Measurements from ENCODE around the gene DBF4. TPM values are rescaled to one million over a fixed set of nuclear protein-coding genes. Genes with fewer than 3 reads are reported as not detected.

The DBF4 gene
- total RNA-seq, 2 donors from 2014 or later: 46.5 to 63.2 TPM

GRCh38 chr7:87852306-87852705, 24.0 kb upstream of the DBF4 start:
- peaks cover 35% of the 10 kb centered on the region for H3K36me3 ChIP-seq (ENCODE audit: control insufficient read depth, insufficient read depth, low read length)
- no peaks in the 10 kb centered on the region for H3K27me3 ChIP-seq (ENCODE audit: control insufficient read depth, insufficient read depth, low read length, poor library complexity, severe bottlenecking)
- H3K9me3 ChIP-seq (ENCODE audit: control insufficient read depth, low read length): no peaks in the 10 kb centered on the region
- TF ChIP-seq CTCF (conservative IDR thresholded peaks at IDR 0.05): no peak
- H3K27ac Mint-ChIP-seq: peak overlapping the region; percentile 55
- no peaks in the 10 kb centered on the region for H3K4me1 ChIP-seq (ENCODE audit: control insufficient read depth, insufficient read depth, low read length)
- no peak overlapping the region for H3K27ac ChIP-seq (ENCODE audit: low read depth, low read length)
- H3K36me3 Mint-ChIP-seq (ENCODE audit: low read depth): peaks cover 40% of the 10 kb centered on the region
- no peaks in the 10 kb centered on the region for H3K27me3 Mint-ChIP-seq (ENCODE audit: insufficient read depth)
- 88 to 96% methylated on average over 6 of the region's 6 CpGs for WGBS, 2 experiments (ENCODE audit: insufficient coverage in 1 of 2, insufficient read length in 1 of 2)
- no peak for DNase-seq
- H3K9ac ChIP-seq (ENCODE audit: extremely low read depth, low read length, poor library complexity, severe bottlenecking): no peak overlapping the region
- no peak overlapping the region for H3K4me3 Mint-ChIP-seq
- no peaks in the 10 kb centered on the region for H3K4me1 Mint-ChIP-seq
- H3K4me3 ChIP-seq (ENCODE audit: low read length): no peak overlapping the region
- H3K9me3 Mint-ChIP-seq: no peaks in the 10 kb centered on the region

- Mint-ChIP-seq H3K36me3 (ENCODE audit: low read depth) (peaks cover 50% of the 10 kb centered on the region), H3K4me1 (no peaks in the 10 kb centered on the region), H3K4me3 (no peak overlapping the region)
Measured at GRCh38 chr7:87853237-87853864, 22.9 kb upstream of the DBF4 start.

GRCh38 chr7:87858417-87859100, 17.7 kb upstream of the DBF4 start:
- no peak for DNase-seq
- no peak for TF ChIP-seq CTCF (conservative IDR thresholded peaks at IDR 0.05)
- no peaks in the 10 kb centered on the region for H3K27me3 ChIP-seq (ENCODE audit: control insufficient read depth, insufficient read depth, low read length, poor library complexity, severe bottlenecking)
- no peak overlapping the region for H3K9ac ChIP-seq (ENCODE audit: extremely low read depth, low read length, poor library complexity, severe bottlenecking)
- peaks cover 12% of the 10 kb centered on the region for H3K9me3 ChIP-seq (ENCODE audit: control insufficient read depth, low read length)
- 90 to 95% methylated on average over 2 to 3 of the region's 3 CpGs for WGBS, 2 experiments (ENCODE audit: insufficient coverage in 1 of 2, insufficient read length in 1 of 2)
- peaks cover 51% of the 10 kb centered on the region for H3K36me3 Mint-ChIP-seq (ENCODE audit: low read depth)
- H3K4me3 ChIP-seq (ENCODE audit: low read length): no peak overlapping the region
- no peaks in the 10 kb centered on the region for H3K4me1 Mint-ChIP-seq
- H3K27me3 Mint-ChIP-seq (ENCODE audit: insufficient read depth): no peaks in the 10 kb centered on the region
- no peak overlapping the region for H3K27ac ChIP-seq (ENCODE audit: low read depth, low read length)
- no peaks in the 10 kb centered on the region for H3K4me1 ChIP-seq (ENCODE audit: control insufficient read depth, insufficient read depth, low read length)
- H3K4me3 Mint-ChIP-seq: no peak overlapping the region
- H3K27ac Mint-ChIP-seq: no peak overlapping the region
- H3K36me3 ChIP-seq (ENCODE audit: control insufficient read depth, insufficient read depth, low read length): peaks cover 44% of the 10 kb centered on the region
- peaks cover 6% of the 10 kb centered on the region for H3K9me3 Mint-ChIP-seq

More at GRCh38 chr7:87853237-87853864, 22.9 kb upstream of the DBF4 start:
- no peak for DNase-seq
- Mint-ChIP-seq H3K27me3 (ENCODE audit: insufficient read depth) (no peaks in the 10 kb centered on the region), H3K9me3 (peaks cover 5% of the 10 kb centered on the region), H3K27ac (no peak overlapping the region)
- no peak for TF ChIP-seq CTCF (conservative IDR thresholded peaks at IDR 0.05)
- peaks cover 46% of the 10 kb centered on the region for H3K36me3 ChIP-seq (ENCODE audit: control insufficient read depth, insufficient read depth, low read length)
- peaks cover 7% of the 10 kb centered on the region for H3K9me3 ChIP-seq (ENCODE audit: control insufficient read depth, low read length)
- no peak overlapping the region for H3K27ac ChIP-seq (ENCODE audit: low read depth, low read length)
- no peaks in the 10 kb centered on the region for H3K4me1 ChIP-seq (ENCODE audit: control insufficient read depth, insufficient read depth, low read length)
- 67% methylated on average over 1 of the region's 1 CpG; no CpG with 5 or more reads in 1 of the 2 experiments for WGBS, 2 experiments (ENCODE audit: insufficient coverage in 1 of 2, insufficient read length in 1 of 2)
- no peak overlapping the region for H3K4me3 ChIP-seq (ENCODE audit: low read length)
- no peaks in the 10 kb centered on the region for H3K27me3 ChIP-seq (ENCODE audit: control insufficient read depth, insufficient read depth, low read length, poor library complexity, severe bottlenecking)
- H3K9ac ChIP-seq (ENCODE audit: extremely low read depth, low read length, poor library complexity, severe bottlenecking): no peak overlapping the region
